Panc1 (cell line): ENCODE results near the gene SLC6A6. TPM values are rescaled to one million over a fixed set of nuclear protein-coding genes. Genes with fewer than 3 reads are reported as not detected.
"Not testable (repeated sequence)": the region's sequence is repeated elsewhere in the genome, so short reads cannot be mapped to it uniquely, and the experiment has no call there.

Experiments
- ATAC-seq: fragments of 200-7000 bp; cut with Tn5 transposase; 2 replicates; pipeline ENCODE4 v1.9.1; 2020; ENCODE audit warnings: mild to moderate bottlenecking, moderate library complexity
- BruUV-seq: library from RNA; stranded (reverse); fragments of 400-500 nt; replicated peaks from 2 replicates; lab custom pipeline; 2021; lab: Mats Ljungman, UMichigan
- CTCF ChIA-PET: fragments of 300-600 bp; sonication (Branson Sonifier 250); formaldehyde crosslinking; loops from one replicate; lab custom pipeline; 2022; ENCODE audit warnings: antibody characterized with exemption; lab: Charles Lee
- POLR2A ChIA-PET: fragments of 300-600 bp; sonication (Branson Sonifier 250); formaldehyde crosslinking; loops from one replicate; lab custom pipeline; 2022; ENCODE audit warnings: antibody characterized with exemption; lab: Charles Lee
- DNase-seq: peaks from one replicate; pipeline ENCODE4 v3.0.0-alpha.2; 2010; ENCODE audit warnings: low read depth, low spot score
- H3K27ac ChIP-seq: 2 replicates; pipeline ENCODE4 v1.5.1; 2011; ENCODE audit warnings: mild to moderate bottlenecking, low read length, inconsistent platforms
- H3K27me3 ChIP-seq: fragments of 200-500 bp; sonication (Bioruptor generic); 2 replicates; pipeline ENCODE4 v1.6.0; 2014; ENCODE audit warnings: low read length, inconsistent platforms; ENCODE audit not compliant: control insufficient read depth, insufficient read depth
- H3K36me3 ChIP-seq: fragments of 200-500 bp; sonication (Bioruptor generic); 2 replicates; pipeline ENCODE4 v1.5.1; 2014; ENCODE audit warnings: inconsistent platforms, mild to moderate bottlenecking, low read length, moderate library complexity; ENCODE audit not compliant: control insufficient read depth, insufficient read depth
- H3K4me1 ChIP-seq: 2 replicates; pipeline ENCODE4 v1.5.1; 2011; ENCODE audit warnings: inconsistent platforms, mild to moderate bottlenecking, low read length, moderate library complexity; ENCODE audit not compliant: control insufficient read depth, insufficient read depth
- H3K4me3 ChIP-seq, 2 experiments: 2 replicates each; pipeline ENCODE4 v1.5.1; 2011 to 2012; ENCODE audit warnings: low read depth in 2 of 2, low read length in 2 of 2, mild to moderate bottlenecking in 2 of 2, inconsistent platforms in 1 of 2, moderate library complexity in 1 of 2
- H3K9me3 ChIP-seq: fragments of 200-500 bp; sonication (Bioruptor generic); 2 replicates; pipeline ENCODE4 v1.5.1; 2014; ENCODE audit warnings: low read depth, mild to moderate bottlenecking, inconsistent platforms, low read length, moderate library complexity; ENCODE audit not compliant: control insufficient read depth, insufficient read depth
- CTCF ChIP-seq: fragments of 450-650 bp; IDR thresholded peaks from 2 replicates; pipeline ENCODE4 v1.5.1; 2017; ENCODE audit warnings: mild to moderate bottlenecking
- POLR2AphosphoS5 ChIP-seq: IDR thresholded peaks from 2 replicates; pipeline ENCODE4 v1.6.1; 2012; ENCODE audit warnings: mild to moderate bottlenecking, low read depth, low read length, moderate library complexity
- REST ChIP-seq, 2 experiments: IDR thresholded peaks; 2 replicates each; pipeline ENCODE4 v1.6.1; 2011 to 2012; ENCODE audit warnings: low read depth in 2 of 2, control low read depth in 1 of 2, low read length in 1 of 2, mild to moderate bottlenecking in 1 of 2, moderate library complexity in 1 of 2; ENCODE audit not compliant: insufficient read depth in 1 of 2
- SIN3A ChIP-seq: IDR thresholded peaks from 2 replicates; pipeline ENCODE4 v1.6.1; 2012; ENCODE audit warnings: low read depth, mild to moderate bottlenecking, low read length, moderate library complexity, borderline replicate concordance; ENCODE audit not compliant: insufficient read depth
- TCF7L2 ChIP-seq: IDR thresholded peaks from 2 replicates; pipeline ENCODE4 v1.6.1; 2011; ENCODE audit warnings: mild to moderate bottlenecking, low read depth, low read length, inconsistent platforms
- in situ Hi-C: cut with HindIII; loops from 2 replicates; pipeline ENCODE4 v1.10.0; 2016; ENCODE audit warnings: low sequenced_read_pairs, low pct_unique_long_range_greater_than_20kb
- intact Hi-C: fragments of 100-400 bp; cut with micrococcal nuclease; formaldehyde crosslinking; loops from one replicate; pipeline ENCODE4 v1.10.0; 2022; ENCODE audit not compliant: unreplicated experiment
- total RNA-seq: library from RNA; stranded (reverse); gene quantifications from one replicate; pipeline ENCODE4 v1.2.1, GENCODE V29; 2021; ENCODE audit not compliant: unreplicated experiment

SLC6A6 gene
- total RNA-seq, 1 experiment from 2014 or later: 61.0 TPM

- intact Hi-C loops: no loop called here
- ATAC-seq (no peak), DNase-seq (no peak)
- no peaks in the 10 kb centered on the region for H3K36me3 ChIP-seq
- no TSS peak for BruUV-seq
- H3K4me1 ChIP-seq: no peaks in the 10 kb centered on the region
- H3K27me3 ChIP-seq: no peaks in the 10 kb centered on the region
- POLR2A ChIA-PET: interaction anchor here (0.5 to 0.6 kb wide), 2 partner anchors 81 to 380 kb away, joined by 3 to 5 read pairs; no protein-coding TSS in a partner anchor
- TF ChIP-seq TCF7L2 (no peak), REST (IDR thresholded peaks at IDR 0.05; ENCODE audit: insufficient read depth in 1 of 2, low read depth in 2 of 2, low read length in 1 of 2) (no peak), CTCF (no peak), POLR2AphosphoS5 (no peak), SIN3A (no peak)
- no peak overlapping the region for H3K4me3 ChIP-seq
- in situ Hi-C loops: no loop called here
- no peak overlapping the region for H3K27ac ChIP-seq
- no peaks in the 10 kb centered on the region for H3K9me3 ChIP-seq
- CTCF ChIA-PET: interaction anchor here (0.6 kb wide), 1 partner anchor 137 kb away, joined by 3 read pairs; no protein-coding TSS in a partner anchor
These were observed 111.3 kb downstream of the SLC6A6 start for GRCh38 chr3:14513566-14514322.

- ChIA-PET POLR2A (no interaction called here), CTCF (interaction anchor here (0.6 kb wide), 1 partner anchor 137 kb away, joined by 3 read pairs; no protein-coding TSS in a partner anchor)
- DNase-seq (no peak), ATAC-seq (no peak)
- H3K4me3 ChIP-seq: no peak overlapping the region
- no TSS peak for BruUV-seq
- in situ Hi-C loops (no loop called here), intact Hi-C loops (no loop called here)
- no peak overlapping the region for H3K27ac ChIP-seq
- H3K9me3 ChIP-seq: no peaks in the 10 kb centered on the region
- no peaks in the 10 kb centered on the region for H3K4me1 ChIP-seq
- no peaks in the 10 kb centered on the region for H3K36me3 ChIP-seq
- no peaks in the 10 kb centered on the region for H3K27me3 ChIP-seq
- no peak for TF ChIP-seq SIN3A
- TF ChIP-seq CTCF: no peak
- TF ChIP-seq TCF7L2: no peak
- TF ChIP-seq POLR2AphosphoS5: no peak
- TF ChIP-seq REST (IDR thresholded peaks at IDR 0.05; ENCODE audit: insufficient read depth in 1 of 2, low read depth in 2 of 2, low read length in 1 of 2): no peak
These were observed 111.9 kb downstream of the SLC6A6 start for GRCh38 chr3:14514323-14514720.

- H3K4me3 ChIP-seq, in situ Hi-C loops, H3K9me3 ChIP-seq, intact Hi-C loops, CTCF ChIA-PET, BruUV-seq, DNase-seq, H3K4me1 ChIP-seq, POLR2A ChIA-PET, H3K27me3 ChIP-seq, H3K36me3 ChIP-seq, ATAC-seq, H3K27ac ChIP-seq: not testable (repeated sequence)
These were observed 113.1 kb downstream of the SLC6A6 start for GRCh38 chr3:14515526-14515925.
